Fibroblast of gingiva (primary cell): ENCODE results near the gene SLC9C2.
"Not testable (repeated sequence)": the region's sequence is repeated elsewhere in the genome, so short reads cannot be mapped to it uniquely, and the experiment has no call there.

Experiments used
- DNase-seq: peaks from one replicate; pipeline ENCODE4 v3.0.0-alpha.2; 2011; ENCODE audit warnings: low read depth

The SLC9C2 gene

GRCh38 chr1:173603056-173603591 lies at the start of gene SLC9C2:
Gene SLC9C2 (minus strand): TSS chr1:173603072. CDS start chr1:173601776, 1,296 bp downstream.
- DNase-seq = no peak

- no peak for DNase-seq
These were observed 46.2 kb upstream of the SLC9C2 start for GRCh38 chr1:173648880-173649605.

GRCh38 chr1:173646656-173647055 lies 43.8 kb upstream of the SLC9C2 start:
- no peak for DNase-seq

- not testable (repeated sequence) for DNase-seq
These were observed 39.7 kb upstream of the SLC9C2 start for GRCh38 chr1:173642450-173643139.

- no peak for DNase-seq
These were observed 36.2 kb upstream of the SLC9C2 start for GRCh38 chr1:173639102-173639501.

GRCh38 chr1:173638043-173639021 lies 35.5 kb upstream of the SLC9C2 start:
- DNase-seq = no peak

- not testable (repeated sequence) for DNase-seq
These were observed 34.6 kb upstream of the SLC9C2 start for GRCh38 chr1:173637236-173638042.

- DNase-seq = no peak
These were observed 32.2 kb upstream of the SLC9C2 start, which contains the start of gene TEX50 for GRCh38 chr1:173635116-173635515. Gene TEX50 (plus strand): TSS chr1:173635338. CDS start chr1:173635522, 184 bp downstream.

GRCh38 chr1:173628888-173629287 lies 26.0 kb upstream of the SLC9C2 start:
- no peak for DNase-seq

GRCh38 chr1:173627269-173627668 lies 24.4 kb upstream of the SLC9C2 start:
- no peak for DNase-seq

- DNase-seq = no peak
These were observed 14.0 kb upstream of the SLC9C2 start for GRCh38 chr1:173616859-173617258.

- DNase-seq = not testable (repeated sequence)
These were observed 10.2 kb upstream of the SLC9C2 start for GRCh38 chr1:173613086-173613485.

GRCh38 chr1:173608503-173609216 lies 5.8 kb upstream of the SLC9C2 start:
- no peak for DNase-seq

- DNase-seq = no peak
These were observed 1.3 kb downstream of the SLC9C2 start for GRCh38 chr1:173601588-173601987.

- DNase-seq = no peak
These were observed 6.6 kb downstream of the SLC9C2 start for GRCh38 chr1:173596097-173596825.

GRCh38 chr1:173591138-173591537 lies 11.7 kb downstream of the SLC9C2 start:
- not testable (repeated sequence) for DNase-seq

GRCh38 chr1:173590557-173590956 lies 12.3 kb downstream of the SLC9C2 start:
- no peak for DNase-seq

GRCh38 chr1:173581383-173582079 lies 21.3 kb downstream of the SLC9C2 start:
- no peak for DNase-seq

GRCh38 chr1:173580658-173581057 lies 22.2 kb downstream of the SLC9C2 start:
- no peak for DNase-seq
